CD4-positive, alpha-beta T cell (primary cell): Measurements from ENCODE around the gene CNTN6. TPM values are rescaled to one million over a fixed set of nuclear protein-coding genes. Genes with fewer than 3 reads are reported as not detected.

ENCODE experiments used
- ATAC-seq: fragments of 200-7000 bp; cut with Tn5 transposase; one replicate; pipeline ENCODE4 v1.10.0; 2022; ENCODE audit warnings: mild to moderate bottlenecking; ENCODE audit not compliant: poor library complexity
- CTCF ChIA-PET: fragments of 350-600 bp; sonication (Branson Sonifier 250); formaldehyde crosslinking; loops from one replicate; lab custom pipeline; 2021; ENCODE audit warnings: antibody characterized with exemption, inconsistent platforms; lab: Charles Lee
- POLR2A ChIA-PET: fragments of 350-600 bp; sonication (Branson Sonifier 250); formaldehyde crosslinking; loops from one replicate; lab custom pipeline; 2021; ENCODE audit warnings: antibody characterized with exemption, inconsistent platforms; lab: Charles Lee
- DNase-seq, 14 experiments: peaks; one replicate each; pipeline ENCODE4 v3.0.0-alpha.2; 2013 to 2020; ENCODE audit warnings: mixed read lengths in 2 of 14
- H3K27ac ChIP-seq, 2 donors: one replicate each; pipeline versions ENCODE4 v1.5.1 to v1.7.0; 2013; ENCODE audit warnings: low read length in 2 of 2, low read depth in 1 of 2, mild to moderate bottlenecking in 1 of 2
- H3K27me3 ChIP-seq, 2 experiments: 1 replicate in 1 of 2; 2 replicates in 1 of 2; pipeline versions ENCODE4 v1.6.1 to v1.7.0; 2013; ENCODE audit warnings: low read length in 2 of 2, control low read depth in 1 of 2, mild to moderate bottlenecking in 1 of 2, moderate library complexity in 1 of 2; ENCODE audit not compliant: insufficient read depth in 2 of 2, control insufficient read depth in 1 of 2
- H3K36me3 ChIP-seq: one replicate; pipeline ENCODE4 v1.6.1; 2013; ENCODE audit warnings: low read length, control low read depth; ENCODE audit not compliant: insufficient read depth
- H3K4me1 ChIP-seq: one replicate; pipeline ENCODE4 v1.6.1; 2013; ENCODE audit warnings: low read length, control low read depth; ENCODE audit not compliant: insufficient read depth
- H3K4me3 ChIP-seq: one replicate; pipeline ENCODE4 v1.5.1; 2013; ENCODE audit warnings: mild to moderate bottlenecking, low read length, moderate library complexity
- H3K9me3 ChIP-seq, 2 experiments: 1 replicate in 1 of 2; 2 replicates in 1 of 2; pipeline versions ENCODE4 v1.6.1 to v1.7.0; 2013; ENCODE audit warnings: low read length in 2 of 2, mild to moderate bottlenecking in 2 of 2, control low read depth in 1 of 2, moderate library complexity in 1 of 2; ENCODE audit not compliant: control insufficient read depth in 1 of 2, insufficient read depth in 1 of 2
- H3K27ac Mint-ChIP-seq: one replicate; pipeline ENCODE4 v1.8.0; 2020; ENCODE audit warnings: mixed read lengths
- H3K27me3 Mint-ChIP-seq: one replicate; pipeline ENCODE4 v1.8.0; 2021; ENCODE audit warnings: mixed read lengths
- H3K36me3 Mint-ChIP-seq: one replicate; pipeline ENCODE4 v1.8.0; 2021; ENCODE audit warnings: low read depth, mixed read lengths
- H3K4me1 Mint-ChIP-seq: one replicate; pipeline ENCODE4 v1.8.0; 2021; ENCODE audit warnings: low read depth, mixed read lengths
- H3K4me3 Mint-ChIP-seq: one replicate; pipeline ENCODE4 v1.8.0; 2020; ENCODE audit warnings: mild to moderate bottlenecking, mixed read lengths
- H3K9me3 Mint-ChIP-seq: one replicate; pipeline ENCODE4 v1.8.0; 2020; ENCODE audit warnings: mixed read lengths
- CTCF ChIP-seq: fragments of 200-600 bp; IDR thresholded peaks from one replicate; pipeline ENCODE4 v1.8.0; 2022; ENCODE audit warnings: antibody characterized with exemption, mild to moderate bottlenecking
- intact Hi-C, 2 experiments: fragments of 100-400 bp; cut with DNase I in 1 of 2; cut with micrococcal nuclease in 1 of 2; formaldehyde crosslinking; loops; one replicate each; pipeline versions ENCODE4 v1.15.1 to v1.9.0; 2023 to 2025; cut with DNase I, micrococcal nuclease
- total RNA-seq, 174 experiments: library from RNA in 2 of 174; stranded (reverse) in 2 of 174; gene quantifications; one replicate each; pipeline ENCODE4 v1.2.3 and lab custom pipeline; 2021 to 2026

The CNTN6 gene
- total RNA-seq, 2 experiments from 2014 or later: not detected

- TF ChIP-seq CTCF: no peak
- no peak overlapping the region for H3K4me3 Mint-ChIP-seq
- Histone ChIP-seq H3K9me3 (no peaks in the 10 kb centered on the region), H3K4me3 (no peak overlapping the region), H3K36me3 (no peaks in the 10 kb centered on the region), H3K27me3 (no peaks in the 10 kb centered on the region), H3K27ac (no peak overlapping the region), H3K4me1 (no peaks in the 10 kb centered on the region)
- ChIA-PET CTCF (no interaction called here), POLR2A (no interaction called here)
- intact Hi-C loops: no loop called here
- DNase-seq (no peak), ATAC-seq (no peak)
- no peaks in the 10 kb centered on the region for H3K27me3 Mint-ChIP-seq
- H3K36me3 Mint-ChIP-seq: no peaks in the 10 kb centered on the region
- no peak overlapping the region for H3K27ac Mint-ChIP-seq
- no peaks in the 10 kb centered on the region for H3K4me1 Mint-ChIP-seq
- H3K9me3 Mint-ChIP-seq: no peaks in the 10 kb centered on the region
Measured at GRCh38 chr3:1355691-1356090, 262.9 kb downstream of the CNTN6 start.

- Mint-ChIP-seq H3K4me3 (no peak overlapping the region), H3K9me3 (no peaks in the 10 kb centered on the region), H3K27me3 (no peaks in the 10 kb centered on the region), H3K36me3 (no peaks in the 10 kb centered on the region), H3K27ac (no peak overlapping the region), H3K4me1 (no peaks in the 10 kb centered on the region)
- ATAC-seq (no peak), DNase-seq (no peak)
- Histone ChIP-seq H3K4me1 (no peaks in the 10 kb centered on the region), H3K4me3 (no peak overlapping the region), H3K27me3 (no peaks in the 10 kb centered on the region), H3K27ac (no peak overlapping the region), H3K9me3 (no peaks in the 10 kb centered on the region), H3K36me3 (no peaks in the 10 kb centered on the region)
- ChIA-PET POLR2A (no interaction called here), CTCF (no interaction called here)
- no peak for TF ChIP-seq CTCF
- intact Hi-C loops: no loop called here
Measured at GRCh38 chr3:1356101-1356500, 263.3 kb downstream of the CNTN6 start.

GRCh38 chr3:1365528-1365927 lies 272.7 kb downstream of the CNTN6 start:
- DNase-seq (no peak), ATAC-seq (no peak)
- Histone ChIP-seq H3K9me3 (peaks cover 0 to 4% of the 10 kb centered on the region in 2 experiments), H3K4me3 (no peak overlapping the region), H3K27ac (no peak overlapping the region), H3K4me1 (no peaks in the 10 kb centered on the region), H3K36me3 (no peaks in the 10 kb centered on the region), H3K27me3 (no peaks in the 10 kb centered on the region)
- Mint-ChIP-seq H3K27ac (no peak overlapping the region), H3K4me1 (no peaks in the 10 kb centered on the region), H3K9me3 (peaks cover 3% of the 10 kb centered on the region), H3K27me3 (no peaks in the 10 kb centered on the region), H3K36me3 (no peaks in the 10 kb centered on the region), H3K4me3 (no peak overlapping the region)
- ChIA-PET CTCF (no interaction called here), POLR2A (no interaction called here)
- TF ChIP-seq CTCF: no peak
- intact Hi-C loops: no loop called here
